Femur (tissue), 1 donor: ENCODE data around the gene CHCHD4.

Source experiments
- DNase-seq: peaks from one replicate; pipeline ENCODE4 v3.0.0-alpha.2; 2017

The CHCHD4 gene

GRCh38 chr3:14124615-14125192, at the start of gene CHCHD4, which contains the start of gene TMEM43:
TSS of gene CHCHD4 (minus strand) at chr3:14124870. CDS start at chr3:14124676, 194 bp downstream.
TSS of gene TMEM43 (plus strand) at chr3:14125052. CDS start at chr3:14125194, 142 bp downstream.
- DNase-seq: peak; percentile 99

GRCh38 chr3:14172496-14172895, 47.8 kb upstream of the CHCHD4 start:
- no peak for DNase-seq

GRCh38 chr3:14170531-14171159, 46.0 kb upstream of the CHCHD4 start:
- no peak for DNase-seq

- no peak for DNase-seq
Observed at GRCh38 chr3:14169871-14170270, 45.2 kb upstream of the CHCHD4 start.

- DNase-seq: no peak
Observed at GRCh38 chr3:14169435-14169834, 44.8 kb upstream of the CHCHD4 start.

- no peak for DNase-seq
Observed at GRCh38 chr3:14166877-14167603, 42.4 kb upstream of the CHCHD4 start.

GRCh38 chr3:14162178-14162577, 37.5 kb upstream of the CHCHD4 start:
- no peak for DNase-seq

- DNase-seq: no peak
Observed at GRCh38 chr3:14161282-14161681, 36.6 kb upstream of the CHCHD4 start.

GRCh38 chr3:14159426-14159825, 34.8 kb upstream of the CHCHD4 start:
- no peak for DNase-seq

GRCh38 chr3:14158370-14158769, 33.7 kb upstream of the CHCHD4 start:
- DNase-seq: peak; percentile 3

- peak; percentile 4 for DNase-seq
Observed at GRCh38 chr3:14157951-14158350, 33.3 kb upstream of the CHCHD4 start.

- DNase-seq: peak; percentile 5
Observed at GRCh38 chr3:14156843-14157561, 32.3 kb upstream of the CHCHD4 start.

GRCh38 chr3:14156201-14156600, 31.5 kb upstream of the CHCHD4 start:
- peak; percentile 8 for DNase-seq

- DNase-seq: peak; percentile 13
Observed at GRCh38 chr3:14154895-14155440, 30.3 kb upstream of the CHCHD4 start.

- DNase-seq: peak; percentile 9
Observed at GRCh38 chr3:14154276-14154675, 29.6 kb upstream of the CHCHD4 start.

- DNase-seq: peak; percentile 10
Observed at GRCh38 chr3:14153663-14154062, 29.0 kb upstream of the CHCHD4 start.

GRCh38 chr3:14152963-14153355, 28.3 kb upstream of the CHCHD4 start:
- DNase-seq: no peak

GRCh38 chr3:14152233-14152962, 27.7 kb upstream of the CHCHD4 start:
- peak; percentile 16 for DNase-seq

GRCh38 chr3:14151471-14152083, 26.9 kb upstream of the CHCHD4 start:
- peak; percentile 7 for DNase-seq

GRCh38 chr3:14150491-14151230, 26.0 kb upstream of the CHCHD4 start:
- DNase-seq: peak; percentile 8

GRCh38 chr3:14150078-14150477, 25.4 kb upstream of the CHCHD4 start:
- DNase-seq: peak; percentile 17
